Panc1 (cell line): ENCODE data around the gene AGPAT4.

Experiments used
- CTCF ChIP-seq: fragments of 450-650 bp; IDR thresholded peaks from 2 replicates; pipeline ENCODE4 v1.5.1; 2017; ENCODE audit warnings: mild to moderate bottlenecking
- POLR2AphosphoS5 ChIP-seq: IDR thresholded peaks from 2 replicates; pipeline ENCODE4 v1.6.1; 2012; ENCODE audit warnings: mild to moderate bottlenecking, low read depth, low read length, moderate library complexity
- REST ChIP-seq, 2 experiments: IDR thresholded peaks; 2 replicates each; pipeline ENCODE4 v1.6.1; 2011 to 2012; ENCODE audit warnings: low read depth in 2 of 2, control low read depth in 1 of 2, low read length in 1 of 2, mild to moderate bottlenecking in 1 of 2, moderate library complexity in 1 of 2; ENCODE audit not compliant: insufficient read depth in 1 of 2
- SIN3A ChIP-seq: IDR thresholded peaks from 2 replicates; pipeline ENCODE4 v1.6.1; 2012; ENCODE audit warnings: low read depth, mild to moderate bottlenecking, low read length, moderate library complexity, borderline replicate concordance; ENCODE audit not compliant: insufficient read depth
- TCF7L2 ChIP-seq: IDR thresholded peaks from 2 replicates; pipeline ENCODE4 v1.6.1; 2011; ENCODE audit warnings: mild to moderate bottlenecking, low read depth, low read length, inconsistent platforms

- TF ChIP-seq CTCF (no peak), REST (IDR thresholded peaks at IDR 0.05; ENCODE audit: insufficient read depth in 1 of 2, low read depth in 2 of 2, low read length in 1 of 2) (no peak), SIN3A (no peak), POLR2AphosphoS5 (no peak), TCF7L2 (no peak)
Observed at GRCh38 chr6:161242113-161242512, 31.7 kb downstream of the AGPAT4 start.
